Large intestine (tissue), 3 donors: ENCODE measurements around the gene IPO8. TPM values are rescaled to one million over a fixed set of nuclear protein-coding genes. Genes with fewer than 3 reads are reported as not detected.

Experiments
- DNase-seq, 2 donors: peaks; one replicate each; pipeline versions ENCODE4 v3.0.0 to v3.0.0-alpha.2; 2013
- H3K27ac ChIP-seq: one replicate; pipeline ENCODE4 v1.5.1; 2013; ENCODE audit warnings: low read length
- H3K27me3 ChIP-seq: 2 replicates; pipeline ENCODE4 v1.6.1; 2013; ENCODE audit warnings: low read length; ENCODE audit not compliant: control insufficient read depth, insufficient read depth
- H3K36me3 ChIP-seq: 2 replicates; pipeline ENCODE4 v1.6.1; 2013; ENCODE audit warnings: low read length; ENCODE audit not compliant: control insufficient read depth, insufficient read depth
- H3K4me1 ChIP-seq: one replicate; pipeline ENCODE4 v1.6.1; 2013; ENCODE audit warnings: low read length; ENCODE audit not compliant: control insufficient read depth, insufficient read depth
- H3K4me3 ChIP-seq: one replicate; pipeline ENCODE4 v1.5.1; 2013; ENCODE audit warnings: low read length
- H3K9me3 ChIP-seq: one replicate; pipeline ENCODE4 v1.6.1; 2013; ENCODE audit warnings: mild to moderate bottlenecking, low read depth, low read length, moderate library complexity; ENCODE audit not compliant: control insufficient read depth
- WGBS: methylation state at CpG from one replicate; pipeline ENCODE4 v1.1.5; 2013; ENCODE audit warnings: low lambda C conversion rate; ENCODE audit not compliant: insufficient coverage; 5-methylcytosine and 5-hydroxymethylcytosine counted together
- polyA plus RNA-seq: library from polyadenylated mRNA; unstranded; fragments of 120-200 nt; gene quantifications from one replicate; pipeline ENCODE4 v1.2.1, GENCODE V29; 2013

The IPO8 gene
- polyA plus RNA-seq, 1 donor = 37.3 TPM

- Histone ChIP-seq H3K4me1 (no peaks in the 10 kb centered on the region), H3K36me3 (peaks cover 21% of the 10 kb centered on the region), H3K27me3 (no peaks in the 10 kb centered on the region), H3K9me3 (no peaks in the 10 kb centered on the region), H3K4me3 (no peak overlapping the region), H3K27ac (no peak overlapping the region)
- DNase-seq = peak in 1 of 2 donors; percentile 12
- WGBS = no CpG with 5 or more reads among the region's 1 CpG
Measured at GRCh38 chr12:30719060-30719459, 23.4 kb upstream of the IPO8 start.

GRCh38 chr12:30707613-30708342, 12.1 kb upstream of the IPO8 start:
- no peaks in the 10 kb centered on the region for H3K9me3 ChIP-seq
- peaks cover 10% of the 10 kb centered on the region for H3K36me3 ChIP-seq
- no peaks in the 10 kb centered on the region for H3K27me3 ChIP-seq
- H3K4me3 ChIP-seq = no peak overlapping the region
- no peaks in the 10 kb centered on the region for H3K4me1 ChIP-seq
- DNase-seq = no peak
- no peak overlapping the region for H3K27ac ChIP-seq
- 82% methylated on average over 3 of the region's 10 CpGs for WGBS

- DNase-seq = peak in 1 of 2 donors; percentile 31
- Histone ChIP-seq H3K9me3 (no peaks in the 10 kb centered on the region), H3K4me1 (no peaks in the 10 kb centered on the region), H3K36me3 (peaks cover 7% of the 10 kb centered on the region), H3K27ac (no peak overlapping the region), H3K4me3 (no peak overlapping the region), H3K27me3 (no peaks in the 10 kb centered on the region)
- WGBS = no CpG with 5 or more reads among the region's 2 CpGs
Measured at GRCh38 chr12:30706476-30706875, 10.8 kb upstream of the IPO8 start.

DNA sequence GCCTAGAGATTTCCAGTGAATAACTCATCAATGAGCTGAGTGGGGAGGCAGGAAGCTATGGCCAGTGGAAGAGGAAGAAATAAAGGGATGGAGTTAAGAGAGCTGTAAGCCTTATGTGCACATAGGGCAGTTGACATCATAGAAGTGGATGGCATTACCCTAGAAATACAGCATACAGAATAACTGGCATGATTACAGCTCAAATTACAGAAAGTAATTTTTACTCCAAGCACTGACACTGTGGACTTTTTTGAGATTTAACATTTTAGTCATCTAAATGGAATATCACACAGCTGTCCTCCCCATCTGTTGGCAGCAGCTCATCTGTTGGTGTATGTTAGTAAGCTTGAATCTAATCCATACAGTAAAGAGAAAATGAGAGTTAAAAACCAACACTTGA, 5.4 kb upstream of the IPO8 start:
- Histone ChIP-seq H3K4me3 (no peak overlapping the region), H3K9me3 (peaks cover 2% of the 10 kb centered on the region), H3K36me3 (no peaks in the 10 kb centered on the region), H3K4me1 (no peaks in the 10 kb centered on the region), H3K27ac (no peak overlapping the region), H3K27me3 (no peaks in the 10 kb centered on the region)
- no peak for DNase-seq

DNA sequence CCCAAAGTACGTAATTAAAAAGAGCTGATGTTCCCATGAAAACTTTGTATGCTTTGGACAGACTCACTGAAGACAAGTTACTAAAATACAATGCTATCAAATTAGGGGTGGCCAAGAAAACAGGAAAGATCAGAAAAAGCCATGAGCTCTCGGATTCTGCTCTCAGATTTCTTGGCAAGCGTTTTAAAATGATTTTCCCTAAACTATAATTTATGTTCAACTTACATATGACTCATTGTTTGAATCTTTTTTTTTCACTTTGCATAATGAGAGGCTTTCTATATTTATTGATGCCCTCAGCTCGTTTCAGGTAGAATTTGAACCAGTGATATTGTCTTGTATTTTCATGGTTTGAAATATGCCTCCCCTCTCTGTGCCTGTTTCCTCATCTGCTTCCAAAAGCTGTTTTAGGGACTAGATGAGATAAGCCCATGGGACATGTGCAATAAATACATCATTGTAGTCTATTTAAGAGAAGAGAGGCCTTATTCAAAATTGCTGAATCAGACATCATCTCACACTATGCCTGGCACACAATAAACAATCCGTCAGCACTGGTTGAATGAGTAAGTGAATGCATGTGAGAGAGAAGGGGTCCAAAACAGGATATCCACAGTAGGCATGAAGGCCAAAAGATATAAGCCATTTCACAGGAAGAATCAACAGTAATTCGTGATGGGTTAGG, 4.7 kb upstream of the IPO8 start:
- 80% methylated on average over 2 of the region's 6 CpGs for WGBS
- Histone ChIP-seq H3K27me3 (no peaks in the 10 kb centered on the region), H3K36me3 (no peaks in the 10 kb centered on the region), H3K27ac (no peak overlapping the region), H3K4me3 (no peak overlapping the region), H3K9me3 (peaks cover 2% of the 10 kb centered on the region), H3K4me1 (no peaks in the 10 kb centered on the region)
- no peak for DNase-seq

DNA sequence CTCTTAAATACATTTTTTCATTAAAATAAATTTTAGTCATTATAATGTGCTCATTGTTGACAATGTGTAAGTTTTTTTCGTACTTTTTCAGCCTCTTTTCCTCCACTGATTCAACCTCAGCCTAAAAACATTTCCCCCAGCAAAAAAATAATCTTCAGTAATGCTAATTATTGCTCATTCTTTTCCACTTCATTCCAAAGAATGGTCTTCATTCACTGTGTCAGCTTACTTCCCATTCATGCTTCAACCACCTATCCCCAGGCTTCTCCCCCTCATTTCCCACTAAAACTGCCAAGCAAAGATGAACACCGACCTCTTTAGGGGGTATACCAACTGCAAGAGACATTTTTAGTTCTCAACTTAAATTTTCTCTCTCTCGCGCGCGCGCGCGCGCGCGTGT, 2.7 kb upstream of the IPO8 start:
- Histone ChIP-seq H3K36me3 (no peaks in the 10 kb centered on the region), H3K4me3 (no peak overlapping the region), H3K27ac (no peak overlapping the region), H3K27me3 (no peaks in the 10 kb centered on the region), H3K4me1 (peaks cover 5% of the 10 kb centered on the region), H3K9me3 (peaks cover 2% of the 10 kb centered on the region)
- WGBS = 91% methylated on average over 1 of the region's 12 CpGs
- DNase-seq = no peak

DNA sequence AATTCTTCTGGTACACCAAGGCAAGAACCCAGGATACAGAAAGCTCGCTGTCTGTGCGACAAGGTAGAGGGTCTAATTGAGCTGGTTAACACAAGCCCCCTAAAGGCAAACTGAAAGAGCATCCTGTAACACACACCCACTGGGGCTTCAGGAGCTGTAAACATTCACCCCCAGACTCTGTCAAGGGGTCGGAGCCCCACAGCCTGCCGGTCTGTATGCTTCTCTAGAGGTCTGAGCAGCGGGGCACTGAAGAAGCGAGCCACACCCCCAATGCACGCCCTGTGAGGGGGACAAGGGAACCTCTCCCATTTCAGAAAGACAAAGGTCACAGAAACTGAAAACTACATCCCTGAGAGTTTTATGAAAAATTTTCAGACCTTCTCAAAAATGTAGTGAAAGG, 1.3 kb upstream of the IPO8 start:
- Histone ChIP-seq H3K9me3 (peaks cover 2% of the 10 kb centered on the region), H3K4me3 (no peak overlapping the region), H3K27ac (no peak overlapping the region), H3K4me1 (peaks cover 5% of the 10 kb centered on the region), H3K36me3 (no peaks in the 10 kb centered on the region), H3K27me3 (no peaks in the 10 kb centered on the region)
- no CpG with 5 or more reads among the region's 7 CpGs for WGBS
- DNase-seq = no peak

DNA sequence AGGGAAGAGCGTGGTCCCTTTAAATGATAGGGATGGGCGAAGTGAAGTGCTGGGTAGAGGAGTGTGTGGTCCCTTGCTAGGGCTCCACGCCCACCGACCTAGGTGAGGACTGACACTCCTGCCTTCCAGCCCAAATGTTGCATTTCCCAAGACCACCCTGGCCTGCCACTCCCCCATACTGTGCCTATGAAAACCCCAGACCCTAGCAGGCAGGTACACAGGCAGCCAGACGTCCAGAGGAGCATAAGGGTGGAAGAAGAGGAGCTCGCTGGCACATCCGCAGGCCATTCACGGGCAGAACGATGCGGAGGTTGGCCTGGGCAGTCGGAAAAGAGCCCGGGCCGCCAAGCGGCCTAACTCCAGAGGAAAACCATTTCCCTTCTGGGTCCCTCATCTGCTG, 817 bp upstream of the IPO8 start:
- H3K9me3 ChIP-seq = peaks cover 2% of the 10 kb centered on the region
- DNase-seq = peak in 1 of 2 donors; percentile 10
- H3K4me1 ChIP-seq = peaks cover 5% of the 10 kb centered on the region
- H3K27ac ChIP-seq = no peak overlapping the region
- no peaks in the 10 kb centered on the region for H3K27me3 ChIP-seq
- WGBS = 100% methylated on average over 1 of the region's 14 CpGs
- H3K36me3 ChIP-seq = no peaks in the 10 kb centered on the region
- peak overlapping the region; percentile 99 for H3K4me3 ChIP-seq

DNA sequence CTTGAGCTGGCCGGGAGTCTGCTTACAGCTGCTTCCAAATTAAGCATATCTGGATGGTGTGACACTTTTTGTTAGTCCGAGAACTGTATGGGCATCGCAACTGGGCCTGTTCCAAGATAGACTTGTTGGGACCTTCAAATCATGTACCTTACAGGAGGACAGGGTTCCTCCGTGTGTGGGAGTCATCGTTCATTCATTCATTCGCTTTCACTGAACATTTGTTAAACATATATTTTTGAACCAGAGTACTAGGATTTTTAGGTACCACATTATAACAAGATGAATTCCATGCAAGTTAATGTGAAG, 387 bp upstream of the IPO8 start:
- H3K27ac ChIP-seq = peak overlapping the region; percentile 40
- peak overlapping the region; percentile 99 for H3K4me3 ChIP-seq
- no peaks in the 10 kb centered on the region for H3K27me3 ChIP-seq
- H3K36me3 ChIP-seq = no peaks in the 10 kb centered on the region
- peaks cover 2% of the 10 kb centered on the region for H3K9me3 ChIP-seq
- peaks cover 5% of the 10 kb centered on the region for H3K4me1 ChIP-seq
- 17% methylated on average over 1 of the region's 6 CpGs for WGBS
- no peak for DNase-seq

DNA sequence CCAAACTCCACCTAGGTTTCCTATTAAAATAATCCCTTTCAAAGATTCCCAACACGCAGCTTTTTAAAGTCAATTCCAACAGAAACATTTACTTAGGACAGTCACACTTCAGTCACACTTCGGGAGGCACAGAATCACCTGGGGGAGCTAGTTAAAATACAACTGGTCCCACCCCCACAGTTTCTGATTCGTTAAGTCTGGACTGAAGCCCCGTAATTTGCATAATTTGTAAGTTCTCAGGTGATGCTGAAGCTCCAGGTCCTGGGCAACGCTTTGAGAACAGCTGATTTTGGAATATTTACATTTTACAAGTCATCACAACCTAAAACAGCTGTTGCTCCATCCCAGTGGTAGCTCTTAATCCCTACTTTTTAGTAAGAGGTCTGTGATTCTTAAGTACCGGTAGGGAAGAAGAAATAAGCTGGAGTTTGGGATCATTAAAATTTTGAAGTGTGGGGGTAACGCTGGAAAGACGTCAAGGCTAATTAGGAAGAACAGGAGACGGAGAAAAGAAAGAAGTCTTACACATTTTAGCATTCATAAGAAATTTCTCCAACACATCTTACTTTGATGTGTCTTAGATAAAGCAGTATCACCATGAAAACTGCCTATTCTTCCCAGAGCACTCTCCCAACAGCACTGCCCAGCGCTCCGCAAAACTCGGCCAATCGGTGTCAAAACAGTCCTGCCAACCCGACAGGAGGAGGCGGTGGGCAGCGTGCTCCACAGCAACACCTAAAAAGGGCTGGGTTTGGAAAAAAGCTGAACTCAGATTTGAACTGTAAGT, 1.1 kb downstream of the IPO8 start:
- H3K4me1 ChIP-seq = peaks cover 5% of the 10 kb centered on the region
- H3K27me3 ChIP-seq = no peaks in the 10 kb centered on the region
- 0% methylated on average over 6 of the region's 16 CpGs for WGBS
- H3K4me3 ChIP-seq = peak overlapping the region; percentile 99
- H3K9me3 ChIP-seq = peaks cover 2% of the 10 kb centered on the region
- H3K27ac ChIP-seq = peak overlapping the region; percentile 87
- DNase-seq = peak; percentile 10 to 28
- no peaks in the 10 kb centered on the region for H3K36me3 ChIP-seq
